Uterus (tissue), 4 donors: ENCODE results near the gene LTBP2. TPM values are rescaled to one million over a fixed set of nuclear protein-coding genes. Genes with fewer than 3 reads are reported as not detected.

Experiments used
- DNase-seq, 2 donors: peaks; one replicate each; pipeline ENCODE4 v3.0.0-alpha.2; 2019 to 2020
- H3K27ac ChIP-seq, 2 donors: fragments of 200-600 bp; sonication (generic); 1 replicate in 1 of 2; 2 replicates in 1 of 2; pipeline ENCODE4 v1.5.1; 2016 to 2018
- H3K27me3 ChIP-seq, 2 donors: fragments of 200-600 bp; sonication (generic); one replicate each; pipeline ENCODE4 v1.5.1; 2018 to 2019; ENCODE audit warnings: control low read depth in 1 of 2
- H3K36me3 ChIP-seq, 2 donors: fragments of 200-600 bp; sonication (generic); one replicate each; pipeline ENCODE4 v1.5.1; 2019; ENCODE audit warnings: control low read depth in 1 of 2
- H3K4me1 ChIP-seq, 2 donors: fragments of 200-600 bp; sonication (generic); one replicate each; pipeline ENCODE4 v1.5.1; 2018 to 2019; ENCODE audit warnings: control low read depth in 1 of 2
- H3K4me3 ChIP-seq, 2 donors: fragments of 200-600 bp; sonication (generic); 1 replicate in 1 of 2; 2 replicates in 1 of 2; pipeline ENCODE4 v1.5.1; 2018 to 2019; ENCODE audit warnings: mild to moderate bottlenecking in 1 of 2
- H3K9me3 ChIP-seq, 2 donors: fragments of 200-600 bp; sonication (generic); one replicate each; pipeline ENCODE4 v1.5.1; 2019; ENCODE audit warnings: control low read depth in 1 of 2
- POLR2A ChIP-seq, 2 donors: fragments of 450-650 bp; IDR thresholded peaks; one replicate each; pipeline ENCODE4 v1.6.1; 2016; ENCODE audit warnings: antibody characterized with exemption in 2 of 2, mild to moderate bottlenecking in 1 of 2, moderate library complexity in 1 of 2
- intact Hi-C: fragments of 100-400 bp; cut with DNase I; formaldehyde crosslinking; loops from one replicate; pipeline ENCODE4 v1.15.1; 2023; ENCODE audit warnings: low total_unique reads
- total RNA-seq, 4 donors: library from RNA; depleted of rRNA in 3 of 4; stranded (reverse); fragments of >200 nt in 3 of 4; gene quantifications; one replicate each; pipeline versions ENCODE4 v1.1.0 to v1.2.4, GENCODE V29; 2014 to 2023
- TF ChIP-seq, protein P1 (sequence below), 4 experiments: fragments of 200-600 bp in 2 of 4; fragments of 450-650 bp in 2 of 4; sonication (generic) in 2 of 4; IDR thresholded peaks; one replicate each; pipeline ENCODE4 v1.5.1; 2016 to 2019; ENCODE audit warnings: antibody characterized with exemption in 4 of 4, mild to moderate bottlenecking in 2 of 4, moderate library complexity in 1 of 4
- donor health status: DM: yes; HTN: yes; CAD: no.

Gene LTBP2
- total RNA-seq, 4 donors from 2014 or later, result 18.8 to 70.6 (median 35.1) TPM

GRCh38 chr14:74562515-74563232 is 49.4 kb downstream of the LTBP2 start:
- Histone ChIP-seq H3K4me1 (no peaks in the 10 kb centered on the region), H3K27ac (peak overlapping the region; percentile 3 to 46), H3K4me3 (no peak overlapping the region), H3K9me3 (no peaks in the 10 kb centered on the region), H3K36me3 (no peaks in the 10 kb centered on the region), H3K27me3 (no peaks in the 10 kb centered on the region)
- TF ChIP-seq POLR2A (IDR thresholded peaks at IDR 0.05), result no peak
- TF ChIP-seq, protein P1, sequence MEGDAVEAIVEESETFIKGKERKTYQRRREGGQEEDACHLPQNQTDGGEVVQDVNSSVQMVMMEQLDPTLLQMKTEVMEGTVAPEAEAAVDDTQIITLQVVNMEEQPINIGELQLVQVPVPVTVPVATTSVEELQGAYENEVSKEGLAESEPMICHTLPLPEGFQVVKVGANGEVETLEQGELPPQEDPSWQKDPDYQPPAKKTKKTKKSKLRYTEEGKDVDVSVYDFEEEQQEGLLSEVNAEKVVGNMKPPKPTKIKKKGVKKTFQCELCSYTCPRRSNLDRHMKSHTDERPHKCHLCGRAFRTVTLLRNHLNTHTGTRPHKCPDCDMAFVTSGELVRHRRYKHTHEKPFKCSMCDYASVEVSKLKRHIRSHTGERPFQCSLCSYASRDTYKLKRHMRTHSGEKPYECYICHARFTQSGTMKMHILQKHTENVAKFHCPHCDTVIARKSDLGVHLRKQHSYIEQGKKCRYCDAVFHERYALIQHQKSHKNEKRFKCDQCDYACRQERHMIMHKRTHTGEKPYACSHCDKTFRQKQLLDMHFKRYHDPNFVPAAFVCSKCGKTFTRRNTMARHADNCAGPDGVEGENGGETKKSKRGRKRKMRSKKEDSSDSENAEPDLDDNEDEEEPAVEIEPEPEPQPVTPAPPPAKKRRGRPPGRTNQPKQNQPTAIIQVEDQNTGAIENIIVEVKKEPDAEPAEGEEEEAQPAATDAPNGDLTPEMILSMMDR (IDR thresholded peaks at IDR 0.05), result no peak
- no peak for DNase-seq
- intact Hi-C loops, result no loop called here

DNA sequence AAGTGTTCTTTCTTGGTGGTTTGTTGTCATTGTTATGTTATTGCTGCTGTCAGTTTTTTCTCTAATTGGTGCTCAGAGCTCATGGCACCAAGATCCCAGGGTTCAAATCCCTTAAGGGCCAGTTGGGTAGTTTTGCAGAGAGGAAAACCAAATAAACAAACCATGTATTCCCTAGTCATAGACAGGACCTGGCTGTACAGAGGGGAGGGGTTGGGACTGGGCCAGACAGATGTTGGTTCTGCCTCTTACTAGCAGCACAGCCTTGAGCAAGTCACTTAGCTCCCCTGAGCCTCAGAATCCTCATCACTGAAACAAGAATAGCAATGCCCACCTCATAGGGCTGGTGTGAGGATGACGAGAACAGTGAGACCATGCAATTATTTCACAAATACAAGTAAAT is 53.4 kb downstream of the LTBP2 start:
- no peaks in the 10 kb centered on the region for H3K9me3 ChIP-seq
- H3K27me3 ChIP-seq, result no peaks in the 10 kb centered on the region
- H3K4me3 ChIP-seq, result no peak overlapping the region
- H3K36me3 ChIP-seq, result no peaks in the 10 kb centered on the region
- intact Hi-C loops, result no loop called here
- TF ChIP-seq, protein P1 (IDR thresholded peaks at IDR 0.05), result no peak
- TF ChIP-seq POLR2A (IDR thresholded peaks at IDR 0.05), result no peak
- H3K27ac ChIP-seq, result no peak overlapping the region
- DNase-seq, result no peak
- H3K4me1 ChIP-seq, result no peaks in the 10 kb centered on the region

DNA sequence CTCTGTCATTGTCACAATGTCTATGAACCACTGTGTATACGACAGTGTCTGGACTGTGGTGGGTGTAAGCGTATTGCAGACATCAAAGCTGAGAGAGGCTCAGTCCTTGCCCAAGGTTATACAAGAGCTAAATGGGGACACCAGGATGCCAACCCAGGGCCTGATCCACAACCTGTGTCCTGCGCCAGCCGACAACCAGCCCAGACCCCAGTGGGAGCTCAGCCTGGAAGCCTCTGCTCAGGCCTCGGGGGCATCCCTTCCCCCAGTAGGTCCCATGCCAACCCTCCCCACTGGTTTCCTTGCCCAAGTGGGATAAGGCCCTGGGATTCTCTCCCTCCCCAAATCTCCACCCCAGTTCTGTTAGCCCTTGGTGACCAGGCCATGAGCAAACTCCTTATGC is 54.3 kb downstream of the LTBP2 start:
- Histone ChIP-seq H3K4me1 (no peaks in the 10 kb centered on the region), H3K4me3 (no peak overlapping the region), H3K9me3 (no peaks in the 10 kb centered on the region), H3K27me3 (no peaks in the 10 kb centered on the region), H3K27ac (no peak overlapping the region), H3K36me3 (no peaks in the 10 kb centered on the region)
- intact Hi-C loops, result no loop called here
- TF ChIP-seq, protein P1 (IDR thresholded peaks at IDR 0.05), result no peak
- TF ChIP-seq POLR2A (IDR thresholded peaks at IDR 0.05), result no peak
- no peak for DNase-seq

GRCh38 chr14:74555476-74556050 is 56.5 kb downstream of the LTBP2 start:
- no peaks in the 10 kb centered on the region for H3K27me3 ChIP-seq
- no peak overlapping the region for H3K4me3 ChIP-seq
- peaks cover 0 to 8% of the 10 kb centered on the region in 2 donors for H3K4me1 ChIP-seq
- no peaks in the 10 kb centered on the region for H3K9me3 ChIP-seq
- no peak for TF ChIP-seq POLR2A (IDR thresholded peaks at IDR 0.05)
- TF ChIP-seq, protein P1 (IDR thresholded peaks at IDR 0.05), result no peak
- DNase-seq, result no peak
- intact Hi-C loops, result no loop called here
- no peaks in the 10 kb centered on the region for H3K36me3 ChIP-seq
- H3K27ac ChIP-seq, result no peak overlapping the region

GRCh38 chr14:74554742-74555362 is 57.2 kb downstream of the LTBP2 start:
- TF ChIP-seq, protein P1 (IDR thresholded peaks at IDR 0.05), result no peak
- no peak for TF ChIP-seq POLR2A (IDR thresholded peaks at IDR 0.05)
- Histone ChIP-seq H3K9me3 (no peaks in the 10 kb centered on the region), H3K36me3 (no peaks in the 10 kb centered on the region), H3K27ac (no peak overlapping the region), H3K27me3 (no peaks in the 10 kb centered on the region), H3K4me1 (peaks cover 0 to 8% of the 10 kb centered on the region in 2 donors), H3K4me3 (no peak overlapping the region)
- DNase-seq, result no peak
- intact Hi-C loops, result no loop called here
